SK-N-MC (cell line): ENCODE data around the gene UBE2R2.
"Not testable (repeated sequence)": the region's sequence is repeated elsewhere in the genome, so short reads cannot be mapped to it uniquely, and the experiment has no call there.

ENCODE experiments used
- DNase-seq: peaks from one replicate; pipeline ENCODE4 v3.0.0-alpha.2; 2011; ENCODE audit warnings: low read depth, low spot score
- H3K27ac ChIP-seq: fragments of 200-600 bp; sonication (generic); 2 replicates; pipeline ENCODE4 v1.5.1; 2016; ENCODE audit warnings: mixed run types
- H3K36me3 ChIP-seq: fragments of 200-600 bp; sonication (generic); 2 replicates; pipeline ENCODE4 v1.6.1; 2017; ENCODE audit warnings: antibody characterized with exemption, low read length, mixed read lengths; ENCODE audit not compliant: insufficient read depth
- H3K4me3 ChIP-seq: fragments of 200-600 bp; sonication (generic); 2 replicates; pipeline ENCODE4 v1.5.1; 2016
- H3K9ac ChIP-seq: fragments of 200-600 bp; sonication (generic); 2 replicates; pipeline ENCODE4 v1.8.0; 2017; ENCODE audit warnings: mixed run types, mixed read lengths; ENCODE audit not compliant: insufficient read length
- H3K9me3 ChIP-seq: fragments of 200-600 bp; sonication (generic); 2 replicates; pipeline ENCODE4 v1.6.1; 2017; ENCODE audit warnings: low read depth, mild to moderate bottlenecking, antibody characterized with exemption, low read length, moderate library complexity, mixed read lengths
- EZH2 ChIP-seq: fragments of 200-600 bp; sonication (generic); IDR thresholded peaks from one replicate; pipeline ENCODE4 v1.6.1; 2017; ENCODE audit warnings: antibody characterized with exemption
- FOXP2 ChIP-seq: optimal IDR thresholded peaks from 2 replicates; pipeline ENCODE3; 2011; ENCODE audit warnings: mild to moderate bottlenecking, moderate library complexity; ENCODE audit not compliant: insufficient read depth; ENCODE audit errors: extremely low read length, control extremely low read depth
- POLR2AphosphoS5 ChIP-seq: IDR thresholded peaks from 2 replicates; pipeline ENCODE4 v1.6.1; 2012; ENCODE audit warnings: mild to moderate bottlenecking, low read depth, low read length, borderline replicate concordance

The UBE2R2 gene

DNA sequence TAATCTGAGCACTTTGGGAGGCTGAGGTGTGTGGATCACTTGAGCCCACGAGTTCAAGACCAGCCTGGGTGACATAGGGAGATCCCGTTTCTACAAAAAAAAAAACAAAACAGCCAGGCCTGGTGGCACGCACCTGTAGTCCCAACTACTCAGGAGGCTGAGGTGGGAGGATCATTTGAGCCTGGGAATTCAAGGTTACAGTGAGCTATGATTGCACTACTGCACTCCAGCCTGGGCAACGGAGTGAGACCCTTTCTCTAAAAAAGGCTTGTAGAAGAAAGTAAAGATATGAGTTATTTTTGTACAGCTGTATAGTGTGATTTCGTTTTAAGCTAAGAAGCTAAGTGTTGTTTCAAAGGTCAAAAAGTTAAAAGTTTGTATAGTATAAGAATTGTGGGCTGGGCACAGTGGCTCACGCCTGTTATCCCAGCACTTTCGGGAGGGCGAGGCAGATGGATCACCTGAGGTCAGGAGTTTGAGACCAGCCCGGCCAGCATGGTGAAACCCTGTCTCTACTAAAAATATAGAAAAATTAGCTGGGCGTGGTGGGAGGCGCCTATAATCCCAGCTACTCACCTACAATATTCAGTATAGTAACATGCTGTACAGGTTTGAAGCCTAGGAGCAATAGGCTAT lies 18.8 kb downstream of the UBE2R2 start:
- H3K9ac ChIP-seq = no peak overlapping the region
- no peak for DNase-seq
- H3K9me3 ChIP-seq = no peaks in the 10 kb centered on the region
- no peaks in the 10 kb centered on the region for H3K36me3 ChIP-seq
- H3K4me3 ChIP-seq = no peak overlapping the region
- peak overlapping the region; percentile 5; the same call in 1 of the 2 replicates for H3K27ac ChIP-seq
- TF ChIP-seq POLR2AphosphoS5 (no peak), FOXP2 (no peak)

DNA sequence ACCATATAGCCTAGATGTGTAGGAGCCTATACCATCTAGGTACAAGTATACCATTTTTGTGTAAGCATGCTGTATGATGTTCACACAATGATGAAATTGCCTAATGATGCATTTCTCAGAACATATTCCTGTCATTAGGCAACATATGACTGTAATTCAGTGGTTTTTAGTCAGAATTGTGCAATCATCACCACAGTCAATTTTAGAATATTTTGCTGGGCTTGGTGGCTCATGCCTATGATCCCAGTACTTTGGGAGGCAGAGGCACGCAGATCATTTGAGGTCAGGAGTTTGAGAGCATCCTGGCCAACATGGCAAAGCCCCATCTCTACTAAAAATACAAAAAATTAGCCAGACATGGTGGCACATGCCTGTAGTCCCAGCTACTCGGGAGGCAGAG lies 19.3 kb downstream of the UBE2R2 start:
- H3K27ac ChIP-seq, H3K36me3 ChIP-seq, H3K9ac ChIP-seq, H3K9me3 ChIP-seq, DNase-seq, H3K4me3 ChIP-seq: not testable (repeated sequence)

DNA sequence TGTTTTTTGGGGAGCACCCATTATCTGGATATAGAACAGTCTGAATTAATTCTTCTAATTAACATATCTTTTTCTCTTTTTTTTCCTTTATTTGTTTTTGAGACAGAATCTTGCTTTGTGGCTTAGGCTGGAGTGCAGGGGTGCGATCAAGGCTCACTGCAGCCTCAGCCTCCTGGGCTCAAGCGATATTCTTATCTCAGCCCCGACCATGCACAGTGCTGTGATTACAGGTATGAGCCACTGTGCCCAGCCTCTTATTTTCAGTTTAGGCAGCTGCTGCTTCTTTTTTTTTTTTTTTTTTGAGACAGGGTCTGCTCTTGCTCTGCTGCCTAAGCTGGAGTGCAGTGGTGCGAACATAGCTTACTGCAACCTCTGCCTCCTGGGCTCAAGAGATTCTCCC lies 20.2 kb downstream of the UBE2R2 start:
- Histone ChIP-seq H3K9me3 (no peaks in the 10 kb centered on the region), H3K27ac (no peak overlapping the region; the same call in 1 of the 2 replicates), H3K36me3 (no peaks in the 10 kb centered on the region; the same call in 1 of the 2 replicates), H3K9ac (no peak overlapping the region), H3K4me3 (no peak overlapping the region)
- DNase-seq = no peak
- TF ChIP-seq POLR2AphosphoS5 (no peak), EZH2 (no peak), FOXP2 (no peak)

DNA sequence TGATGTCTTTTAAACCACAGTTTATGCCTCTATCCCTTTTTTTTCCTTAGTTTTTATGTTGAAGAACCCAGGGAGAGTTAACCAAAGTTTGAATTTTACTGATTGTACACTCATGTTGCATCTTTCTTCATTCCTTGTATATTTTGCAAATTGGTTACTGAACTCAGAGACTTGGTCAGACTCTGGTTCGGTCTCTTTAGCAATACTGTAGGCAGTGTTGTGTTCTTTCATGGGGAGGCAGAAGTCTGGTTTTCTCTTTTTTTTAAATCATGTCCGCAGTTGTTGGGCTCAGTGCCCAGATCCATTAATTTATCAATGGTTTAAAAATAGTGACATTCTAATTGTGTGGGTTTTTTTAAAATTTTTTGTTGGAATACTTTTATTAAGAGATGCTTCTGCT lies 23.4 kb downstream of the UBE2R2 start:
- Histone ChIP-seq H3K36me3 (no peaks in the 10 kb centered on the region; the same call in 1 of the 2 replicates), H3K4me3 (no peak overlapping the region), H3K9ac (no peak overlapping the region), H3K9me3 (no peaks in the 10 kb centered on the region), H3K27ac (peak overlapping the region; percentile 39)
- DNase-seq = no peak
- TF ChIP-seq EZH2 (no peak), FOXP2 (no peak), POLR2AphosphoS5 (no peak)

DNA sequence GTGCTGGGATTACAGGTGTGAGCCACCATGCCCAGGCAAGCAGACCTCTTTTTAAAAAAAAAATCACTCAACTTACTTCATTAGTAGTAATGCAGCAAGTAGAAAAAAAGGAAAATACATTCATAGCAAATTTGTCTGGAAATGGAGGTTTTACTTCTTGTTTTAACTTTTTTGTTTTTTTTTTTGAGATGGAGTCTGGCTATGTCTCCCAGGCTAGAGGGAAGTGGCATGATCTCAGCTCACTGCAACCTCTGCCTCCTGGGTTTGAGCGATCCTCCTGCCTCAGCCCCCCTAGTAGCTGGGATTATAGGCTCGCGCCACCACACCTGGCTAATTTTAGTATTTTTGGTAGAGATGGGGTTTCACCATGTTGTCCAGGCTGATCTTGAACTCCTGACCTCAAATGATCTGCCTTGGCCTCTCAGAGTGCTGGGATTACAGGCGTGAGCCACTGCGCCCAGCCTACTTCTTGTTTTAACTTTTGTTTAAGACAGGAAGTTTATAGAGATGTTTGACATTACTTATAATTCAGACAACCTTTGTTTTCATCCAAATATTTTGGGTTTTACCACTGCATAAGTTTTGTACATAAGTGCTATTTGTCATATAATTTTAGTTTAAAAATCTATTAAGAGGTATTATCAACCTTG lies 26.5 kb downstream of the UBE2R2 start:
- TF ChIP-seq FOXP2 = no peak

DNA sequence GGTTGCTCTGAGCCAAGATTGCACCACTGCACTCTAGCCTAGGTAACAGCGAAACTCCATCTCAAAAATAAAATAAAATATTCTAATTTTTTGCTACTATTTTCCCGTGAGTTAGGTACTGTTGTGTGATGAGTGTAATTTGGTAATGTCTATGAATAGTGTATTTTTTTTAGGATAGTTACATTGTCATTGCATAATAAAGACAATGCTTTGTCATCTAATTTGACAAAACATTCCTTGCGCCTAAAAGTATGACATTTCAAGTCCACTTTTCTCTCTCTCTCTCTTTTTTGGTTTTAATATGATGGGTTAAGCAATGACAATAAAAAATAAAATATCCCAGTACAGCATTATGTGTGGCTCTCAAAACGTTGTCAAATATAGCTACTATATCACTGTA lies 29.3 kb downstream of the UBE2R2 start:
- no peaks in the 10 kb centered on the region; the same call in 1 of the 2 replicates for H3K36me3 ChIP-seq
- no peaks in the 10 kb centered on the region for H3K9me3 ChIP-seq
- TF ChIP-seq FOXP2 = no peak
- TF ChIP-seq POLR2AphosphoS5 = no peak
- TF ChIP-seq EZH2 = no peak
- DNase-seq = no peak
- no peak overlapping the region for H3K4me3 ChIP-seq
- peak overlapping the region; percentile 26 for H3K9ac ChIP-seq
- peak overlapping the region; percentile 67 for H3K27ac ChIP-seq

More for the DNA sequence above, 26.5 kb downstream of the UBE2R2 start:
- 0 out of 2 replicates have a peak overlapping the region, but pooled peaks have one; percentile 26 for H3K27ac ChIP-seq
- no peaks in the 10 kb centered on the region; the same call in 1 of the 2 replicates for H3K36me3 ChIP-seq
- no peak overlapping the region for H3K4me3 ChIP-seq
- no peak overlapping the region for H3K9ac ChIP-seq
- DNase-seq = no peak
- no peaks in the 10 kb centered on the region for H3K9me3 ChIP-seq

- DNase-seq, H3K36me3 ChIP-seq, H3K27ac ChIP-seq, H3K4me3 ChIP-seq, H3K9ac ChIP-seq, H3K9me3 ChIP-seq: not testable (repeated sequence)
Observed at GRCh38 chr9:33847894-33848205, 30.9 kb downstream of the UBE2R2 start.

DNA sequence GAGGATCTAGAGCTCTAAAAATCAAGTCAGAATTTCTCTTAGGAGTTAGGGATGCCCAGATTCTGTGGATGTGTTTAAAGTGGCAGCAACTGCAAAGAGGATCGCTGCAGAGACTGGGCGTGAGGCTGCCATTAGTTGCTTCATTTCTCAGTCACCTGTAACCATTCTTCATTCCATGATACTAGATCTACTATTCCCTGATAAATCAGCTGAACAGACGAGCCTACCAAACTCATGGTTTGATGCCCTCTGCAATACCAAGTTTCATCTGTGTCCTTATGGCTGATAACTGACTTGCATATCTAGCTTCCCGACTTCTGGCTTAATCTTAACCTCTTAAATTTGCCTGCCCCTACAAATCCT lies 33.3 kb downstream of the UBE2R2 start:
- H3K9me3 ChIP-seq = no peaks in the 10 kb centered on the region
- H3K36me3 ChIP-seq = no peaks in the 10 kb centered on the region
- H3K27ac ChIP-seq = 0 out of 2 replicates have a peak overlapping the region, but pooled peaks have one; percentile 43
- H3K9ac ChIP-seq = no peak overlapping the region
- no peak overlapping the region for H3K4me3 ChIP-seq
- DNase-seq = no peak
- TF ChIP-seq POLR2AphosphoS5 (no peak), FOXP2 (no peak), EZH2 (no peak)

GRCh38 chr9:33850677-33851076 lies 33.7 kb downstream of the UBE2R2 start:
- Histone ChIP-seq H3K9me3 (no peaks in the 10 kb centered on the region), H3K9ac (no peak overlapping the region), H3K36me3 (no peaks in the 10 kb centered on the region), H3K4me3 (no peak overlapping the region), H3K27ac (peak overlapping the region; percentile 43; the same call in 1 of the 2 replicates)
- no peak for DNase-seq
- TF ChIP-seq EZH2 = no peak
- TF ChIP-seq POLR2AphosphoS5 = no peak
- TF ChIP-seq FOXP2 = no peak

- H3K9ac ChIP-seq = no peak overlapping the region
- TF ChIP-seq POLR2AphosphoS5 = no peak
- no peak for TF ChIP-seq EZH2
- TF ChIP-seq FOXP2 = no peak
- H3K4me3 ChIP-seq = no peak overlapping the region
- no peak for DNase-seq
- no peaks in the 10 kb centered on the region for H3K36me3 ChIP-seq
- H3K9me3 ChIP-seq = no peaks in the 10 kb centered on the region
- H3K27ac ChIP-seq = peak overlapping the region; percentile 43; the same call in 1 of the 2 replicates
Observed at GRCh38 chr9:33851301-33851700, 34.3 kb downstream of the UBE2R2 start.
